Jurkat, Clone E6-1 (cell line): Measurements from ENCODE around the gene PHF2.

Source experiments
- DNase-seq: peaks from one replicate; pipeline ENCODE4 v3.0.0-alpha.2; 2011; ENCODE audit warnings: low read depth, low spot score
- H3K4me3 ChIP-seq: 2 replicates; pipeline ENCODE4 v1.5.1; 2011; ENCODE audit warnings: mild to moderate bottlenecking, low read length, control low read depth, moderate library complexity

PHF2 gene

DNA sequence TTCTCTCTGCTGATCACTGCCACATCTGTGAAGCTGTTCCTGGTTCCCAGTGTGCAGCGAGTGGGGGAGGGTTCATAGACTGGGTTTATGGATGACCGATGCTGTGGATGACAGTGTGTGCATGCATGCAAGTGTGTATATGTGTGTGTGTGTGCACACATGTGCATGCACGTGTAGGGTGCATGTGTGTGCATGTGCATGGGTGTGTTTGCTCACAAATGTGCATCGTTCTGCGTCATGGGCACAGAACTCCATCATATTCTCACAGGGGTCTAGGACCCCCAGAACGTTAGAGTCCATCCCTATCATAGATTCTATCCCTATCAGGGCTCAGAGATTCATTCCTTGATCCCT is 134.0 kb downstream of the PHF2 start:
- no peak for DNase-seq
- H3K4me3 ChIP-seq = no peak overlapping the region

DNA sequence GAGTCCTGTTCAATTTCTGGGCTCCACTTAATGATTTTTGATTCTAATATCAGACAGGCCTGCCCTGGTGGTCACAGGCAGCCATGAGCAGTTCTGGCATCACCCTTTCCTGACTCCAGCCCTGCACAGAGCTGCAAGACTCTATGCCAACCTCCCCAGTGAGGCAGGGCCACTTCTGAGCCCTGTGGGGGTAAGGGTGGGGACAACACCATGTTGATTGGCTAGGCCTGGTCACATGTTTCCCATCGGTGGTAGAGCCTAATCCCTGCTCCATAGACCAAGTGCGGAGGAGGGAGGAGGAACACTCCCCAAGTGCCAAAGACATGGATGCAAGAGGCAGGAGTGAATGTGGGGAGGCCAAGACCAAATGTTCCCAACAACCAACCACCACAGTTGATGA is 134.6 kb downstream of the PHF2 start:
- no peak for DNase-seq
- no peak overlapping the region for H3K4me3 ChIP-seq

DNA sequence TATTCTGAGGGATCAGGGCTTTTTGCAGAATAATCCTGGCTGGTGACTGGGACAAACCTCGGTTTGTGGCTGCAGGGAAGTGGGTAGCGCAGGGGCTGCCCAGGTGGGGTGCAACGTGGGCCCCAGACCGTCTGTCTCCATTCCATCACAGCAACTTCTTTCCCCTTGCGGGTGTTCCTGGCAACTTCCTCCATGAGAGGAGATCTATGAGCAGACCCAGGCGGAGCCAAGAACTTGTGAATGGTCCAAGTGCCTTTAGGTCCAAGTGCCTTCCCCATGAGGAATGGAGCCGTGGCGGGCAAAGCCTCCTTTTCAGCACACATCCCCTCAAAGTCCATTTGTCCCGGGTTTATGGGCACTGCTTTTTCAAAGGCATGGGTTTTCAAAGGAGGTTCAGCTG is 136.5 kb downstream of the PHF2 start:
- H3K4me3 ChIP-seq = no peak overlapping the region
- DNase-seq = no peak

DNA sequence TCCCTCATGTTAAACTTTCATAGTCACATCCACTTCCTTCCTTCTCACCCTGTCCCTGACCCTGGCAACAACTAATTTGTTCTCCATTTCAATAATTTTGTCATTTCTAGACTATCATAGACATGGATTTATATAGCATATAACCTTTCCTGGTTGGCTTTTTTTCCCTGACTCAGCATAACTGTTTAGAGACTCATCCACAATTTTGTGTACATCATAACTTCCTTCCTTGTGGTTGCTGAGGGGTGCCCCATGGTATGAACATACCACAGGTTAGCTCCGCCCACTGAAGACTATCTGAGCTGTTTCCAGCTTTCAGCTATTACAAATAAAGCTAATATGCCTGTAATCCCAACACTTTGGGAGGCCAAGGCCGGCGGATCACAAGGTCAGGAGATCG is 137.3 kb downstream of the PHF2 start:
- DNase-seq = no peak
- H3K4me3 ChIP-seq = no peak overlapping the region

DNA sequence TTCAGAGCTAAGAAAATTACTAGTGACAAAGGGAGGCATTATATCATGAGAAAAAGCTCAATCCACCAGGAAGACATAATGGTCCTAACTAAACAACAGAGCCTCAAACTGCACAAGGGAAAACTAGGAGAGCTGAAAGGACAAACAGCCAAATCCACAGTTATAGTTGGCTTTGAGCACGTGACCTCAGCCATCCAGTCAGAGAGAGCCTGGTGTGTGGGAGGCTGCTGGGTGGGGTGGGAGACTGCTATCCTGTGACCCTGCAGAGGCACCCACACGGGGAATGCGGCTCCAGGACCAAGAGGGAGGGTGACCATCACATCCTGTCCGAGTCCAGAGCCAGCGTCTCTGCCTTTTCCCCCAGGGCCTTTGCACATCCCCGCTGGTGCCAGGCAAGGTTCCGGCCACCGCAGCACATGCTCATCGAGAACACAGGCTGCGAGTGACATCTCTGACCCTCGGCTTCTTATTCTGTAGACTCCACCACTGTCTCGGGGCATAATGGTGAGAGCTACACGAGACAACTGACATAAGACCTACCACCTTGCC is 145.1 kb downstream of the PHF2 start:
- no peak overlapping the region for H3K4me3 ChIP-seq
- no peak for DNase-seq

DNA sequence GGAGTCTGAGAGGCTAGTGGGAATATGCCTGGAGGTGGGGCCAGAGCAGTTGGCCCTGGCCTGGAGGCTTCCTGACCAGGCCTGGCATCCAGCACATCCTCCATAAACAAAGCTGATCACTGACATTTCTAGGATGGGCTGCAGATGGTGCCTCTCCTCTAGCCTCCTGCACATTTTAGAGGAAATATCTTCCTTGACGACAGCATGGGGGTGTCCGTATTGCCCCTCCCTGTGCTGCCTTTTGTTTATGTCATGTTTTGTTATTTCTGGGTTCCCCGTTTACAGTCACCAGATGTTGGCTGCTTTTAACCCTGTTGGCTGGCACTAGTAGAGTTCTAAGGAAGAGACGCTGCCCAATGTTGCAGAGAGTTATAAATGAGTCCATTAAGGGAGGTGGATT is 148.5 kb downstream of the PHF2 start:
- DNase-seq = no peak
- H3K4me3 ChIP-seq = no peak overlapping the region

DNA sequence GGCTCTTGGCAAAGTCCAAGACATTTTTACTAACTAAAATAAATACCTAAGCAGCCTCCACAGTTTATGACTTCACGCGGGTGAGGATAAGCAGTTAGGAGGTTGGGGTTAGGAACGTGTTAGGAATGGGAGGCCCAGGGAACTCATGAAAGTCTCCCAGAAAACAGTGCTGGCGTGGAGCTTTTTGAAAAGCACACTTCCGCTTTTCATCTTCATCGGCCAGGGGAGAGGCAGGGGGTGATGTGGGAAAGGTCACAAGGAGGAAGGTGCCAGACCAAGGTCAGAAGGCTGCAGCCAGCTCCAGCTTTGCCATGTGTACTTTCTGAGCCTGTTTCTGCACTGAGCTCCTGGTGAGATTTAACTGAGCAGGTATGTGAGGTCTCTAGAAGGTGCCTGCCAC is 149.0 kb downstream of the PHF2 start:
- no peak overlapping the region for H3K4me3 ChIP-seq
- DNase-seq = no peak

DNA sequence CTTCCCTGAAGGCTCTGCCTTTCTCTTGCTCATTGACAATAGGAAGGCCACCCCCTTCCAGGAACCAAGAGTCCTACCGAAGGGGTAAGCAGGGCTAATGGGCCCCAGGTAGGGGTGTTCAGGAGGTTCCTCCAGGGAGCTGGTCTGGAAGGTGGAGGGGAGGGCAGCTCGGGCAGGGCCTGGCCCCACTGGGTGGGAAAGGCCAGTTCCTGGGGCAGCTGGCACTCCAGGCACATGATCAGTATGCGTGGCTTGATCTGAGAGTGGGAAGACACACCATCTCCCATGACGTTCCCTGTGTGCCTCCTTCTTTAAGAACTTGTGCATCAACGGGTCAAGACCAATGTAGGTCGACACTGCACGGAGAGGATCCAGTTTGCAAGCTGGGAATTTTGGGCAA is 149.8 kb downstream of the PHF2 start:
- no peak for DNase-seq
- no peak overlapping the region for H3K4me3 ChIP-seq
